NCI-H2196 treated with DMSO at 0.1 percent for 48 hours (cell line): ENCODE results near the gene CHAF1B.
"Not testable (repeated sequence)": the region's sequence is repeated elsewhere in the genome, so short reads cannot be mapped to it uniquely, and the experiment has no call there.

Experiments
- DNase-seq: peaks from one replicate; lab custom pipeline; 2025; ENCODE audit not compliant: unreplicated experiment; lab: John Stamatoyannopoulos, UW

CHAF1B gene

DNA sequence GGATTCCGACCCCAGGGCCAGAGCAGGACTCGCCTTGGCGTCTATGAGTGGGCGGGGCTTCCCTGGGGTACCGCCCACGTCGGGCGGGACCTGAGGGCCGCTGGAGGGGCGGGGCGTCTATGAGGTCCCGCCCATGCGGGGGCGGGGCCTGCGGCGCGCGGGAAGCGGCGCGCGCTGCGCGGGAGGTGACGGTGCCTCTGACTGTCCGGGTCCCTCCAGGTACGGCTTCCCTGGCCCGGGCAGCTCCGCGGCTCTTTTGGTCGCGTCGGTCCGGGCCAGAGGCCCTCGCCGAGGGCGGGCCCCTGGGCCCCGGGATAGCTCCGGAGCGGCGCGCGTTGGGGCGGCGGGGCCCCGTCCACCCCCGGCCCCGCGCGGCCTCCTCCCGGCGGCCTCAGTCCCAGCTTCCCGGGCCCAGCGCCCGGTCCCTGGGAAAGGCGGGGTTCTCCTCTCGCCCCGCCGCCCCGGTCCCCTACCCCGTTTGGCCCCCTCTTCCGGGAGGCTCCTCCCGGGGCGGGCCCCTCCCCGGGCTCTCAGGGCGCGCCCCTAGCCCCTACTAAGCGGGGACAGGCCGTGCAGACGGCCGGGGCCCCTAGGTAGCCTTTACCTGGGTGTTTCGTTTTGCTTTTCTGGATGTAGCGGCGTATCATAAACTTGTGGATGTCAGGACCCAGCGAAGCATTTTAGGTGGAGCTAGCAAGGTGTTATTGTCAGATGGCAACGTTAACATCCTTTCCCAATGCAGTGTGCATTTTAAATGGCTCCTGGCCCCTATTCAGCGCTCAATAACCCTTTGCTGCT is at the start of gene CHAF1B:
CHAF1B (plus strand) TSS at position 160 of the 798 bp plus-strand sequence. CDS start 745 bp downstream, outside the sequence.
- peak; percentile 26 for DNase-seq

DNA sequence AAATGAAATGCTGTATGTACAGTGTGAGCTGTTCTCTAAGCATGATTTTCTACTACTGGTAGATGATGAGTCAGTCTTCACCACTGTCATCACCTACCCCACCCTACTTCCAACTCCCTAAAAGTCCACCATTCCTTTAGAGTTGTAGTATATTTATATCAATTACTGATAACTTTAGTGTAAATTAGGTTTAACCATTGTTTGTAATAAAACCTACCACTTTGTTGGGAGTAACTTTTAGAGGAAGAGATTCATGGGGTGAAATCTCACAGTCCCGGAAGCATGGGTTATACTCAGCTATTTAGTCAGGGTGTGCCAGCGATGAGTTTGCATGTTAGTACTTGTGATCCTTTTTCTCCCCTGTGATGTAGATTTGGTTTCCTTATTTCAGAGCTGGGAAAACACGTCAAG is 48.1 kb upstream of the CHAF1B start:
- no peak for DNase-seq

- no peak for DNase-seq
These were observed 46.2 kb upstream of the CHAF1B start for GRCh38 chr21:36338975-36339374.

GRCh38 chr21:36342581-36342980 is 42.6 kb upstream of the CHAF1B start:
- DNase-seq: not testable (repeated sequence)

DNA sequence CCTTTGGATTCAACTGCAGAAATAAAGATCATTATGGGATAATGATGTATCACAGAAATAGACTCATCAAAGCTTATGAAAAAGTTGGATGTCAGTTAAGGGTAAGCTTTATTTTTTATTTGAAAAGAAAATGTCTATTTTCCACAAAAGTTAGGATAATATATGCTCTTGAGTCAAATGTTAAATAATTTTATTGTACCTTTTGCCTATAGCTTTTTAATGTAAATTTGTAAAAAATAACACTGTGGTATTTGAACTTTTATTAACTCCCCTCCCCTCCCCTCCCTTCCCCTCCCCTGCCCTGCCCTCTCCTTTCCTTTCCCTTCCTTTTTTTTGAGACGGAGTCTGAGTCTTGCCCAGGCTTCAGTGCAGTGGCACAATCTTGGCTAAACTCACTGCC is 40.3 kb upstream of the CHAF1B start:
- DNase-seq: no peak

- no peak for DNase-seq
These were observed 37.8 kb upstream of the CHAF1B start for GRCh38 chr21:36347278-36347961.

DNA sequence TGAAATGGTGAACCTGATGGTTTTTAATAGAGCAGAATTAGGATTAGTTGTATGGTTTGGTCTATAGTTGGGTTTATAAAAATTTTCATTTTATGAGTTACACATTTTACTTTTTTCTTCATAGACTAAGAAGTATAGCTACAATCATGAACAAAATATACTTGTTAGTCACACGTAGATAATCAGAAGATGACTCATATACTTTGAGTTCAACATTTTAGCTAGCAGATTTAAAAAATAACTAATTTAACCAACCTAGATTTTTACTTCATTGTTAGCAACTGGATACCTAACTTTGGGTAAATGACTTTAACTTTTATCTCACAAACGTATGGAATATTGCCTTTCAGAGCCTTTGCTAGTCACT is 37.2 kb upstream of the CHAF1B start:
- DNase-seq: no peak

- no peak for DNase-seq
These were observed 35.9 kb upstream of the CHAF1B start for GRCh38 chr21:36349315-36349714.

GRCh38 chr21:36350282-36350910 is 34.8 kb upstream of the CHAF1B start:
- no peak for DNase-seq

DNA sequence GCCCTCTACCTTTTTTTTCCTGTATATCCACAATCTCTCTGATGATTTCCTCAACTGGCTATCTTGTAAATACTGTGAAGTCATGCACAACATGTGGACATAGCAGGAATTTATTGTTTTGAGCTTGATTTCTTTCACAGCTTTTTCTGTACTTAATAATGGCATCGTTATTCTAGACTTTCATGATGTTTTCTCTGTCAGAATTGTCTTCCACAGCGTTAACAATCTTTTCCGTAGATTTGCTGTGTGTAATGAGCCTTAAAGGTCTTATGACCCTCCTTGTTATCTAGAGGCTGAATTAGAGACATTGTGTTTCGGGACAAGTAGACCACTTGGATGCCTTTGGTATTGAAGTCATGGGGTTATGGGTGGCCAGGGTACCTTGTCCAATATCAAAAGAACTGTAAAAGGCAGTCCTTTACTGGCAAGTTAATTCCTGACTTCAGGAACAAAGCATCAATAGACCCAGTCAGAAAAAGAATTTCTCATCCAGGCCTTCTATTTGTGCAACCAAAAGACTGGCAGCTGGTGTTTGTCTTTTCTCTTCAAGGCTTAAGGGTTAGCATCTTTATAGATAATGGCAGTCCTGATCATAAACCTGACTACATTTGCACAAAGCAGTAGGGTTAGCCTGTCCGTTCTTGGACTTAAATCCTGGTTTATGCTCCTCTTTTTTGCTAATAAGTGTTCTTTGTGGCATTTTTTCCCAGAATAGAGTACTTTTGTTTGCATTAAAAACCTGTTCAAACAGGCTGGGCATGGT is 30.1 kb upstream of the CHAF1B start:
- no peak for DNase-seq

DNA sequence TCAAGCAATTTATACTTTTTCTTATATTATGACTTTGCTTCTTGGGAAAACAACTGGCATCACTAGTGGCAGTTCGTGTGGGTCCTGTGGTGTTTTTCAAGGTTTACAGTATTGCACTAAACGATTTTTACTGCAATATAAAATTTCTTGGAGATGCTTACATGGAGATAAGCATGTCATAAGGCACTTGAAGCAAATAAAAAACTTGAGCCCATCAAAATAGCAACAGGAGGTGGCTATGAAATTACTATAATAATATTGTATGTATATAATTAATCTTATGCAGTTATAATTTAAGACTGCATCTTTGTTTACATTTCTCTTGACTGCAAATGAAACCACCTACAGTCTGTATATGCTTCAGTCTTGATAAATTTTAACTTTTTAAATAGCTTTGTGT is 29.3 kb upstream of the CHAF1B start:
- DNase-seq: no peak

GRCh38 chr21:36359185-36359584 is 26.0 kb upstream of the CHAF1B start:
- no peak for DNase-seq

GRCh38 chr21:36369064-36369685 is 16.0 kb upstream of the CHAF1B start:
- no peak for DNase-seq

GRCh38 chr21:36375994-36376393 is 9.2 kb upstream of the CHAF1B start:
- no peak for DNase-seq

- no peak for DNase-seq
These were observed 7.8 kb upstream of the CHAF1B start for GRCh38 chr21:36377391-36377842.

DNA sequence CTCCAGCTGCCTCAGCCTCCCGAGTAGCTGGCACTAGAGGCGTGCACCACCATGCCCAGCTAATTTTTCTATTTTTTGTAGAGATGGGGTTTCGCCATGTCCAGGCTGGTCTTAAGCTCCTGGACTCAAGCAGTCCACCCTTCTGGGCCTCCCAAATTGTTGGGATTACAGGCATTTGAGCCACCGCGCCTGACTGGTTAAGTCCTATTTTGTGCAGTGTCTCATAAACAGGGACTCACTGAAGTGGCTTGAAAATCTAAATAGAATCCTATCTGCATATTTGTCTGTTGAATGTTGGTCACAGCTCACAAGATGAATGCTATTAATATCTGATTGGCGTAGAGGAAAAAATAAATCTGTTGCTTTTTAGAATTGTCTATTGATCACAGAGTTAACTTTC is 5.9 kb upstream of the CHAF1B start:
- no peak for DNase-seq

DNA sequence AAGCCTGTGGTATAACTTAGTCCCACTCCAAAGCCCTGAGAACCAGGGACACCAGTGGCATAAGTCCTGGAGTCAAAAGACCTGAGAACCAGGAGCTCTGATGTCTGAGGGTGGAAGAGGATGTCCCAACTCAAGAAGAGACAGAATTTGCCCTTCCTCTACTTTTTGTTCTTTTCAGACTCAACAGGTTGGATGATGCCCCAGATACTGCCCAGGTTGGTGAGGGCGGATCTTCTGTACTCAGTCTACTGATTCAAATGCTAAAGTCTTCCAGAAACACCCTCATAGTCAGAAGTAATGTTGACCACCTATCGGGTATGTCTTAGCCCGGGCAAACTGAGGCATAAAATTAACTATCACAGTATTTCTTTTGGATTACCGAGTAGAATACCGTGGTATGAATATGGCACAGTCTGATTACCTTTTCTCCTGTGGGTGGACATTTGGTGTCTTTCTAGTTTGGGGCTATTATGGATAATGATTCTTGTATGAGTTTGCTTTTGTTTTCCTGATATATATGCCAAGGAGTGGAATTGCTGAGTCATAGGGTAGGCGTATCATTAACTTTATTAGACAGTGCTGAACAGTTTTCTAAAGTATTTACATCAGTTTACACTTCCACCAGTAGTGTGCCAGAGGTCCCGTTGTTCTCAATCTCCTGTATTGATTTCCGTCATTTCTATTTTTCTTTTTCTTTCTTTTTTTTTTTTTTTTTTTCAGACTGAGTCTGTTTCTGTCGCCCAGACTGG is 3.2 kb upstream of the CHAF1B start:
- DNase-seq: no peak

- not testable (repeated sequence) for DNase-seq
These were observed 2.5 kb upstream of the CHAF1B start for GRCh38 chr21:36382722-36383121.

DNA sequence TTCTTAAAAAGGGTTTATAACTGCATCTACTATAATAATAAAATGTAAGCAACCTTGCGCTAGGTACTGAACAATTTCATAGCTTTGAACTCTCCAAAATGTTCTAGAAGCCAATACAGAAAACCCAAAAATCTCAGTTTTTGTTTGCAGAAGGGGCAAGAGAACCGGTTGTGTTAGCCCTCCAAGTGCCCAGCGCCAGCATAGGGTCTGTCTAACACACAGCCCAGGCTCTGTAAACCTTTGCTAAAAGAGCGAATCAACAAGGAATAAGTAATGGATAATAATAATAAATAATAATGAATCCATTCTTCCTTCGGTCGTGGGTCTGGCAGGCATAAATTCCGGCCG is 333 bp upstream of the CHAF1B start:
- no peak for DNase-seq

DNA sequence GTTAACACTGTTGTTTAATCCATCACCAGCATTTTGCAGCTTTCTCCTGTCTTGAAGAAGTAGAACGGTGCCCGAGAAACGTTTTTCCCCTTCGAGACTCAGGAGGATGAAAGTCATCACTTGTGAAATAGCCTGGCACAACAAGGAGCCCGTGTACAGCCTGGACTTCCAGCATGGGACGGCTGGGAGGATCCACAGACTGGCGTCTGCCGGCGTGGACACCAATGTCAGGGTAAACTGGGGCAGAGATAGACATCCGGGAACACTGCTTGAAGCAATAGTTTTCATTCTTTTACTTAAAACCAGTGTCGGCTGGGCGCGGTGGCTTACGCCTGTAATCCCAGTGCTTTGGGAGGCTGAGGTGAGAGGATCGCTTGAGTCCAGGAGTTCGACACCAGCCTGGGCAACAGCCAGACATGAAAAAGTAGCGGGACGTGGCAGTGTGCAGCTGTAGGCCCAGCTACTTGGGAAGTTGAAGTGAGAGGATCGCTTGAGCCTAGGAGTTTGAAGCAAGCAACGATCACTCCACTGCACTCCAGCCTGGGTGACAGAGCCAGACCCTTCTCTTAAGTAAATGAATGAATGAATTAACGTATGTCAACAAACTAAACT is 945 bp downstream of the CHAF1B start:
- DNase-seq: no peak
